IMR-90 (cell line): Measurements from ENCODE around the gene IRF2. TPM values are rescaled to one million over a fixed set of nuclear protein-coding genes. Genes with fewer than 3 reads are reported as not detected.
A peak's percentile ranks its signal among the peaks of the same experiment; 100 is the strongest.

Experiments used
- ATAC-seq: fragments of 200-7000 bp; cut with Tn5 transposase; 2 replicates; pipeline ENCODE4 v1.9.1; 2020; ENCODE audit warnings: low read depth, mild to moderate bottlenecking, moderate library complexity
- BruUV-seq: library from RNA; stranded (reverse); fragments of 400-500 nt; replicated peaks from 2 replicates; lab custom pipeline; 2021; lab: Mats Ljungman, UMichigan
- CTCF ChIA-PET: fragments of 300-600 bp; formaldehyde crosslinking; extraction: SDS; loops from one replicate; lab custom pipeline; 2021; ENCODE audit warnings: antibody characterized with exemption; lab: Yijun Ruan, JAX
- POLR2A ChIA-PET: fragments of 300-600 bp; sonication (Branson Sonifier 250); formaldehyde crosslinking; loops from one replicate; lab custom pipeline; 2022; ENCODE audit warnings: antibody characterized with exemption; ENCODE audit not compliant: unreplicated experiment; lab: Charles Lee
- DNase-seq: peaks from one replicate; pipeline ENCODE4 v3.0.0; 2013
- H2AFZ ChIP-seq: replicated peaks from 2 replicates; pipeline ENCODE3; 2013; ENCODE audit warnings: low read length, mild to moderate bottlenecking; ENCODE audit not compliant: poor library complexity
- H2AK5ac ChIP-seq: 2 replicates; pipeline ENCODE4 v1.6.1; 2013; ENCODE audit warnings: low read depth, low read length, inconsistent platforms
- H2AK9ac ChIP-seq: replicated peaks from 2 replicates; pipeline ENCODE3; 2013; ENCODE audit warnings: mild to moderate bottlenecking, low read depth, low read length, moderate library complexity; ENCODE audit not compliant: poor library complexity
- H2BK120ac ChIP-seq: 2 replicates; pipeline ENCODE4 v1.6.1; 2013; ENCODE audit warnings: low read depth, low read length, inconsistent platforms
- H2BK15ac ChIP-seq: 3 replicates; pipeline ENCODE4 v1.6.1; 2013; ENCODE audit warnings: low read depth, low read length, inconsistent platforms
- H2BK20ac ChIP-seq: 2 replicates; pipeline ENCODE4 v1.6.1; 2013; ENCODE audit warnings: low read depth, mild to moderate bottlenecking, inconsistent platforms, low read length, moderate library complexity
- H2BK5ac ChIP-seq: 2 replicates; pipeline ENCODE4 v1.6.1; 2013; ENCODE audit warnings: mild to moderate bottlenecking, low read depth, low read length, inconsistent platforms; ENCODE audit not compliant: poor library complexity, severe bottlenecking
- H3K14ac ChIP-seq: replicated peaks from 2 replicates; pipeline ENCODE4 v1.6.1; 2013; ENCODE audit warnings: low read depth, low read length, inconsistent platforms
- H3K18ac ChIP-seq: 2 replicates; pipeline ENCODE4 v1.6.1; 2013; ENCODE audit warnings: low read depth, low read length, control low read depth
- H3K23ac ChIP-seq: 2 replicates; pipeline ENCODE4 v1.6.1; 2013; ENCODE audit warnings: low read depth, low read length, inconsistent platforms
- H3K27ac ChIP-seq: 2 replicates; pipeline ENCODE4 v1.5.1; 2013; ENCODE audit warnings: mild to moderate bottlenecking, control low read depth, low read length; ENCODE audit not compliant: insufficient read depth
- H3K27me3 ChIP-seq: 2 replicates; pipeline ENCODE4 v1.6.1; 2013; ENCODE audit warnings: low read length; ENCODE audit not compliant: control insufficient read depth, insufficient read depth
- H3K36me3 ChIP-seq: 2 replicates; pipeline ENCODE4 v1.6.1; 2013; ENCODE audit warnings: low read length, mixed read lengths; ENCODE audit not compliant: control insufficient read depth, insufficient read depth
- H3K4ac ChIP-seq: 2 replicates; pipeline ENCODE4 v1.6.1; 2013; ENCODE audit warnings: low read depth, low read length, inconsistent platforms
- H3K4me1 ChIP-seq: 2 replicates; pipeline ENCODE4 v1.6.1; 2013; ENCODE audit warnings: low read length, mixed read lengths; ENCODE audit not compliant: control insufficient read depth, insufficient read depth
- H3K4me2 ChIP-seq: 2 replicates; pipeline ENCODE4 v1.6.1; 2013; ENCODE audit warnings: low read depth, mild to moderate bottlenecking, control low read depth, low read length, moderate library complexity
- H3K4me3 ChIP-seq: 2 replicates; pipeline ENCODE4 v1.5.1; 2013; ENCODE audit warnings: low read depth, mild to moderate bottlenecking, control low read depth, low read length, moderate library complexity; ENCODE audit not compliant: insufficient read depth
- H3K56ac ChIP-seq: 2 replicates; pipeline ENCODE4 v1.6.1; 2013; ENCODE audit warnings: low read length, inconsistent platforms; ENCODE audit not compliant: insufficient read depth; ENCODE audit errors: extremely low read depth
- H3K79me1 ChIP-seq, 2 experiments: 2 replicates each; pipeline ENCODE4 v1.6.1; 2013; ENCODE audit warnings: low read length in 2 of 2, inconsistent platforms in 1 of 2, low read depth in 1 of 2
- H3K9ac ChIP-seq: 2 replicates; pipeline ENCODE4 v1.6.1; 2013; ENCODE audit warnings: low read depth, low read length, control low read depth
- H3K9me1 ChIP-seq: 2 replicates; pipeline ENCODE4 v1.6.1; 2013; ENCODE audit warnings: low read length, inconsistent platforms; ENCODE audit not compliant: insufficient read depth
- H3K9me3 ChIP-seq: 2 replicates; pipeline ENCODE4 v1.6.1; 2013; ENCODE audit warnings: low read length; ENCODE audit not compliant: control insufficient read depth, insufficient read depth
- H4K20me1 ChIP-seq: 2 replicates; pipeline ENCODE4 v1.6.1; 2013; ENCODE audit warnings: low read length, inconsistent platforms; ENCODE audit not compliant: insufficient read depth
- H4K5ac ChIP-seq: 2 replicates; pipeline ENCODE4 v1.6.1; 2013; ENCODE audit warnings: mild to moderate bottlenecking, low read depth, low read length, control low read depth
- H4K8ac ChIP-seq, 2 experiments: 2 replicates each; pipeline ENCODE4 v1.6.1; 2013; ENCODE audit warnings: low read depth in 2 of 2, low read length in 2 of 2, control low read depth in 1 of 2, inconsistent platforms in 1 of 2
- H4K91ac ChIP-seq: 2 replicates; pipeline ENCODE4 v1.6.1; 2013; ENCODE audit warnings: low read depth, low read length, inconsistent platforms; ENCODE audit not compliant: insufficient read depth
- CTCF ChIP-seq: conservative IDR thresholded peaks from 2 replicates; pipeline ENCODE4 v1.5.1; 2012; ENCODE audit warnings: mild to moderate bottlenecking, low read depth, low read length, improper control_type of control experiment
- ELK1 ChIP-seq: fragments of 150-350 bp; IDR thresholded peaks from 2 replicates; pipeline ENCODE4 v1.6.1; 2016; ENCODE audit warnings: low read depth, mild to moderate bottlenecking, low read length, moderate library complexity, borderline replicate concordance
- NFE2L2 ChIP-seq: fragments of 150-350 bp; IDR thresholded peaks from 2 replicates; pipeline ENCODE4 v1.6.1; 2016; ENCODE audit warnings: low read depth, mild to moderate bottlenecking, low read length
- POLR2A ChIP-seq: IDR thresholded peaks from 2 replicates; pipeline ENCODE4 v1.6.1; 2012; ENCODE audit warnings: mild to moderate bottlenecking, low read depth, low read length
- RFX5 ChIP-seq: IDR thresholded peaks from 2 replicates; pipeline ENCODE4 v1.8.0; 2012; ENCODE audit warnings: low read depth, mild to moderate bottlenecking, low read length, moderate library complexity
- USF2 ChIP-seq: fragments of 150-350 bp; IDR thresholded peaks from 2 replicates; pipeline ENCODE4 v1.6.1; 2017; ENCODE audit warnings: mild to moderate bottlenecking, antibody characterized with exemption, low read length, low read depth
- WGBS, 2 experiments: methylation state at CpG; one replicate each; pipeline versions ENCODE4 v1.1.5 to v1.1.7; 2013; ENCODE audit warnings: missing lambda C conversion rate in 2 of 2; ENCODE audit not compliant: insufficient read length in 1 of 2; ENCODE audit errors: extremely low coverage in 2 of 2; 5-methylcytosine and 5-hydroxymethylcytosine counted together
- dilution Hi-C: fragments of 300-500 bp; cut with HindIII; formaldehyde crosslinking; loops from one replicate; pipeline ENCODE4 v1.14.3; 2018; ENCODE audit warnings: low sequenced_read_pairs; ENCODE audit not compliant: unreplicated experiment
- in situ Hi-C: fragments of 300-500 bp; cut with MboI; formaldehyde crosslinking; loops from 3 replicates; pipeline ENCODE4 v1.14.3; 2019; ENCODE audit warnings: low sequenced_read_pairs, inconsistent platforms, mixed read lengths
- intact Hi-C: fragments of 100-400 bp; cut with micrococcal nuclease; formaldehyde crosslinking; loops from 2 replicates; pipeline ENCODE4 v1.10.0; 2022
- polyA plus RNA-seq, 3 experiments: library from polyadenylated mRNA; depleted of rRNA; stranded (reverse); fragments of >200 nt; gene quantifications; 2 replicates each; pipeline ENCODE4 v1.2.3, GENCODE V29; 2012; ENCODE audit warnings: low replicate concordance in 1 of 3
- total RNA-seq: library from RNA; depleted of rRNA; stranded (reverse); fragments of >200 nt; gene quantifications from 2 replicates; pipeline ENCODE4 v1.2.3, GENCODE V29; 2012

The IRF2 gene
- total and polyA plus RNA-seq, 2 of the 4 experiments (the other 2 are of a cell fraction): 16.5 to 21.9 TPM

- ATAC-seq (no peak), DNase-seq (no peak)
- TF ChIP-seq USF2 (no peak), RFX5 (no peak), CTCF (no peak), NFE2L2 (no peak), ELK1 (no peak), POLR2A (no peak)
- no peak overlapping the region for H3K9ac ChIP-seq
- BruUV-seq: no TSS peak
- H4K20me1 ChIP-seq: no peaks in the 10 kb centered on the region
- H3K27me3 ChIP-seq: no peaks in the 10 kb centered on the region
- no peak overlapping the region for H4K91ac ChIP-seq
- no peak overlapping the region for H4K5ac ChIP-seq
- H3K56ac ChIP-seq: no peak overlapping the region
- H2AK9ac ChIP-seq: no peak overlapping the region
- H2BK15ac ChIP-seq: no peak overlapping the region
- CTCF ChIA-PET: no interaction called here
- H3K36me3 ChIP-seq: no peaks in the 10 kb centered on the region
- no peak overlapping the region for H3K27ac ChIP-seq
- no peak overlapping the region for H3K4me3 ChIP-seq
- in situ Hi-C loops (no loop called here), intact Hi-C loops (no loop called here), dilution Hi-C loops (no loop called here)
- no peak overlapping the region for H3K4me2 ChIP-seq
- peak overlapping the region; percentile 8; the same call in 1 of the 2 replicates for H2BK120ac ChIP-seq
- no peak overlapping the region; a peak in 1 of 4 replicates for H4K8ac ChIP-seq
- peak overlapping the region; percentile 3; the same call in 1 of the 2 replicates for H2AK5ac ChIP-seq
- no peak overlapping the region for H2AFZ ChIP-seq
- H2BK20ac ChIP-seq: 0 out of 2 replicates have a peak overlapping the region, but pooled peaks have one; percentile 54
- H2BK5ac ChIP-seq: no peak overlapping the region
- no peak overlapping the region for H3K18ac ChIP-seq
- whole genome bisulfite sequencing, 2 experiments: 94% methylated on average over 3 of the region's 5 CpGs; no CpG with 5 or more reads in 1 of the 2 experiments
- H3K23ac ChIP-seq: no peak overlapping the region
- H3K9me1 ChIP-seq: peaks cover 9% of the 10 kb centered on the region; the same call in 1 of the 2 replicates
- H3K4me1 ChIP-seq: peaks cover 9% of the 10 kb centered on the region
- H3K14ac ChIP-seq: no peak overlapping the region
- H3K79me1 ChIP-seq: no peaks in the 10 kb centered on the region
- POLR2A ChIA-PET: no interaction called here
- peaks cover 6% of the 10 kb centered on the region for H3K9me3 ChIP-seq
- peak overlapping the region; percentile 11; the same call in 1 of the 2 replicates for H3K4ac ChIP-seq
These were observed 118.5 kb downstream of the IRF2 start for GRCh38 chr4:184355857-184356256.
